DOHH2 (cell line): Measurements from ENCODE around the gene CFAP97.

ENCODE experiments used
- CTCF ChIP-seq: fragments of 200-600 bp; sonication (generic); IDR thresholded peaks from one replicate; pipeline ENCODE4 v1.5.1; 2014; ENCODE audit warnings: antibody characterized with exemption, mild to moderate bottlenecking, low read depth, low read length; ENCODE audit not compliant: poor library complexity, severe bottlenecking
- EZH2phosphoT487 ChIP-seq: fragments of 200-600 bp; sonication (generic); IDR thresholded peaks from 2 replicates; pipeline ENCODE4 v1.6.1; 2017; ENCODE audit warnings: borderline replicate concordance, mild to moderate bottlenecking, antibody characterized with exemption, low read length, moderate library complexity, mixed read lengths

- TF ChIP-seq CTCF (no peak), EZH2phosphoT487 (no peak)
These were observed 32.3 kb downstream of the CFAP97 start for GRCh38 chr4:185171373-185172071.
